GM19240 (cell line): Measurements from ENCODE around the gene EHD4.

Experiments
- DNase-seq: peaks from one replicate; pipeline ENCODE4 v3.0.0; 2011; ENCODE audit warnings: low spot score; ENCODE audit not compliant: insufficient read length

EHD4 gene

GRCh38 chr15:41862515-41863116, 109.7 kb downstream of the EHD4 start:
- DNase-seq = no peak

GRCh38 chr15:41861736-41862356, 110.5 kb downstream of the EHD4 start:
- DNase-seq = no peak

- DNase-seq = no peak
These were observed 112.1 kb downstream of the EHD4 start for GRCh38 chr15:41860049-41860828.

- no peak for DNase-seq
These were observed 113.6 kb downstream of the EHD4 start for GRCh38 chr15:41858756-41859155.

GRCh38 chr15:41857316-41857715, 115.0 kb downstream of the EHD4 start:
- no peak for DNase-seq

GRCh38 chr15:41856716-41857115, 115.6 kb downstream of the EHD4 start:
- DNase-seq = no peak

- no peak for DNase-seq
These were observed 116.1 kb downstream of the EHD4 start for GRCh38 chr15:41856262-41856661.

GRCh38 chr15:41855261-41855961, 116.9 kb downstream of the EHD4 start:
- no peak for DNase-seq

GRCh38 chr15:41854443-41854842, 117.9 kb downstream of the EHD4 start:
- DNase-seq = no peak

- DNase-seq = no peak
These were observed 118.5 kb downstream of the EHD4 start for GRCh38 chr15:41853831-41854230.

GRCh38 chr15:41852736-41853590, 119.4 kb downstream of the EHD4 start:
- no peak for DNase-seq

GRCh38 chr15:41851755-41852370, 120.5 kb downstream of the EHD4 start:
- no peak for DNase-seq

- no peak for DNase-seq
These were observed 121.2 kb downstream of the EHD4 start for GRCh38 chr15:41851167-41851523.

GRCh38 chr15:41850482-41851166, 121.7 kb downstream of the EHD4 start:
- no peak for DNase-seq

GRCh38 chr15:41849861-41850260, 122.5 kb downstream of the EHD4 start:
- no peak for DNase-seq

GRCh38 chr15:41849204-41849603, 123.2 kb downstream of the EHD4 start:
- DNase-seq = no peak

- DNase-seq = no peak
These were observed 123.7 kb downstream of the EHD4 start for GRCh38 chr15:41848631-41849030.

- DNase-seq = no peak
These were observed 124.4 kb downstream of the EHD4 start for GRCh38 chr15:41847981-41848380.

GRCh38 chr15:41847206-41847605, 125.2 kb downstream of the EHD4 start:
- DNase-seq = no peak
